ENCODE data around the gene HMGB3.

DNA sequence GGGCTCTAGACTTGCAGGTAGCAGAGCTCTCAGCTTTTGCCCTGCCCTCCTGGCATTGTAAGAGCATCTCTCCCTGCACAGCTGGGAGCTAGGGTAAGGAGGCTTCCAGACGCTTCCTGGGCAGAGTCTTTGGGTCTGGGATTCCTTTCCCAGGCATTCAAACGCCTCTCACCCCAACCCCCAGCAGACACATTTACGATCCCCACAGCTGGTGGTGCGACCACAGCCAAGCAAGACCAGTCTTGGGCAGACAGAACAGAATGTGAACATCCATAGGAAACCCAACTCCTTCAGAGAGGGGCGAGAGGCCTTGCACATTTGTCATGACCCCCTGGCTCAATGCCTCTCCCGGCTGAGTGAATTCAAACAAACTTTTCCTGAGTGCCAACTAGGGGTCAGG lies 46.6 kb upstream of the HMGB3 start:
- TF ChIP-seq POLR2A (IDR thresholded peaks at IDR 0.05): no peak
- TF ChIP-seq, protein P1, sequence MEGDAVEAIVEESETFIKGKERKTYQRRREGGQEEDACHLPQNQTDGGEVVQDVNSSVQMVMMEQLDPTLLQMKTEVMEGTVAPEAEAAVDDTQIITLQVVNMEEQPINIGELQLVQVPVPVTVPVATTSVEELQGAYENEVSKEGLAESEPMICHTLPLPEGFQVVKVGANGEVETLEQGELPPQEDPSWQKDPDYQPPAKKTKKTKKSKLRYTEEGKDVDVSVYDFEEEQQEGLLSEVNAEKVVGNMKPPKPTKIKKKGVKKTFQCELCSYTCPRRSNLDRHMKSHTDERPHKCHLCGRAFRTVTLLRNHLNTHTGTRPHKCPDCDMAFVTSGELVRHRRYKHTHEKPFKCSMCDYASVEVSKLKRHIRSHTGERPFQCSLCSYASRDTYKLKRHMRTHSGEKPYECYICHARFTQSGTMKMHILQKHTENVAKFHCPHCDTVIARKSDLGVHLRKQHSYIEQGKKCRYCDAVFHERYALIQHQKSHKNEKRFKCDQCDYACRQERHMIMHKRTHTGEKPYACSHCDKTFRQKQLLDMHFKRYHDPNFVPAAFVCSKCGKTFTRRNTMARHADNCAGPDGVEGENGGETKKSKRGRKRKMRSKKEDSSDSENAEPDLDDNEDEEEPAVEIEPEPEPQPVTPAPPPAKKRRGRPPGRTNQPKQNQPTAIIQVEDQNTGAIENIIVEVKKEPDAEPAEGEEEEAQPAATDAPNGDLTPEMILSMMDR (IDR thresholded peaks at IDR 0.05): no peak

Data from tibial nerve (tissue), 3 donors.